Spleen (tissue), 11 donors: ENCODE measurements around the gene ABHD16B. TPM values are rescaled to one million over a fixed set of nuclear protein-coding genes. Genes with fewer than 3 reads are reported as not detected.

Experiments
- DNase-seq: peaks from one replicate; pipeline ENCODE4 v3.0.0-alpha.2; 2020
- H3K27ac ChIP-seq, 8 donors: fragments of 200-600 bp; sonication (generic) in 7 of 8; 1 replicate in 4 of 8; 2 replicates in 4 of 8; pipeline versions ENCODE4 v1.5.0 to v1.8.0; 2016 to 2021; ENCODE audit warnings: inconsistent platforms in 4 of 8, mild to moderate bottlenecking in 4 of 8, moderate library complexity in 1 of 8
- H3K27me3 ChIP-seq, 7 donors: fragments of 200-600 bp; sonication (generic) in 6 of 7; replicated peaks in 1 of 7; 1 replicate in 4 of 7; 2 replicates in 3 of 7; pipeline versions ENCODE4 v1.5.0 to v1.8.0; 2016 to 2021; ENCODE audit warnings: inconsistent platforms in 3 of 7, mild to moderate bottlenecking in 1 of 7
- H3K36me3 ChIP-seq, 6 donors: fragments of 200-600 bp; sonication (generic) in 5 of 6; 1 replicate in 4 of 6; 2 replicates in 2 of 6; pipeline versions ENCODE4 v1.5.0 to v1.8.0; 2016 to 2021; ENCODE audit warnings: inconsistent platforms in 2 of 6
- H3K4me1 ChIP-seq, 6 donors: fragments of 200-600 bp; sonication (generic) in 5 of 6; 1 replicate in 3 of 6; 2 replicates in 3 of 6; pipeline versions ENCODE4 v1.5.0 to v1.8.0; 2016 to 2021; ENCODE audit warnings: inconsistent platforms in 3 of 6
- H3K4me3 ChIP-seq, 8 donors: fragments of 200-600 bp; sonication (generic) in 7 of 8; 1 replicate in 4 of 8; 2 replicates in 4 of 8; pipeline versions ENCODE4 v1.5.0 to v1.8.0; 2016 to 2021; ENCODE audit warnings: inconsistent platforms in 4 of 8, mild to moderate bottlenecking in 4 of 8, moderate library complexity in 2 of 8
- H3K9me3 ChIP-seq, 8 donors: fragments of 200-600 bp; sonication (generic) in 7 of 8; 1 replicate in 4 of 8; 2 replicates in 4 of 8; pipeline versions ENCODE4 v1.5.0 to v1.8.0; 2016 to 2021; ENCODE audit warnings: inconsistent platforms in 4 of 8
- CTCF ChIP-seq, 11 experiments: fragments of 200-600 bp in 7 of 11; fragments of 450-650 bp in 4 of 11; sonication (generic) in 4 of 11; IDR thresholded peaks in 8 of 11; conservative IDR thresholded peaks in 3 of 11; 1 replicate in 7 of 11; 2 replicates in 4 of 11; pipeline versions ENCODE4 v1.4.0 to v1.8.0; 2016 to 2021; ENCODE audit warnings: antibody characterized with exemption in 11 of 11, inconsistent platforms in 4 of 11, mild to moderate bottlenecking in 1 of 11
- POLR2A ChIP-seq, 3 donors: fragments of 450-650 bp; IDR thresholded peaks; one replicate each; pipeline ENCODE4 v1.5.1; 2017; ENCODE audit warnings: antibody characterized with exemption in 3 of 3, mild to moderate bottlenecking in 1 of 3
- POLR2AphosphoS5 ChIP-seq, 3 donors: sonication (generic); formaldehyde crosslinking; IDR thresholded peaks; one replicate each; pipeline ENCODE4 v1.5.1; 2017; ENCODE audit warnings: antibody characterized with exemption in 3 of 3
- WGBS, 5 donors: extraction: QIAGEN DNeasy Blood & Tissue Kit in 3 of 5; methylation state at CpG; one replicate each; pipeline versions ENCODE4 v1.1.5 to v1.1.7; 2013 to 2018; 5-methylcytosine and 5-hydroxymethylcytosine counted together
- intact Hi-C: fragments of 100-400 bp; cut with DNase I; formaldehyde crosslinking; loops from one replicate; pipeline ENCODE4 v1.15.0; 2023; ENCODE audit warnings: low total_unique reads
- polyA plus RNA-seq, 3 donors: library from polyadenylated mRNA; stranded (reverse); fragments of 200-250 nt; gene quantifications; one replicate each; pipeline ENCODE4 v1.2.1, GENCODE V29; 2013
- total RNA-seq, 7 donors: library from RNA; depleted of rRNA in 3 of 7; stranded (reverse); fragments of >200 nt in 3 of 7; fragmentation: NEBNext Ultra II Directional in 4 of 7; extraction: Animal tissue kit (Norgen Biotek cat#: 25700) in 4 of 7; gene quantifications; one replicate each; pipeline versions ENCODE4 v1.1.0 to v1.2.1, GENCODE V29; 2016 to 2021
- donor health status: healthy with polysubstance abuse.
- donor health status: DM: no; HTN: no; CAD: no; lungs with moderate emphysema.
- donor health status: DM: no; HTN: no; CAD: no.
- donor health status: Bipolar disorder and iron deficiency.
- donor health status: healthy.
- donor health status: DM: no; HTN: no; CAD: no.
- donor health status: DM: yes; HTN: yes; CAD: no.

Gene ABHD16B
- total and polyA plus RNA-seq, 10 donors = 0.49 to 0.86 (median 0.57) TPM; not detected in 7

- H3K27me3 ChIP-seq = peaks cover 0 to 54% (median 15%) of the 10 kb centered on the region in 7 donors
- no peaks in the 10 kb centered on the region for H3K36me3 ChIP-seq
- 8 to 23% (median 18%) methylated on average over 9 of the region's 9 CpGs for WGBS, 5 donors
- no peak overlapping the region for H3K4me3 ChIP-seq
- no peaks in the 10 kb centered on the region for H3K9me3 ChIP-seq
- no peak for TF ChIP-seq POLR2A (IDR thresholded peaks at IDR 0.05)
- peak; percentile 26 to 58 (median 45) for TF ChIP-seq POLR2AphosphoS5 (IDR thresholded peaks at IDR 0.05)
- TF ChIP-seq CTCF (IDR thresholded peaks at IDR 0.05 in 8 of 11, conservative IDR thresholded peaks at IDR 0.05 in 3 of 11) = no peak
- intact Hi-C loops = no loop called here
- H3K27ac ChIP-seq = peak overlapping the region in 2 of 8 donors; percentile 5 to 82
- H3K4me1 ChIP-seq = peaks cover 18 to 63% (median 48%) of the 10 kb centered on the region in 6 donors
- no peak for DNase-seq
Observed at GRCh38 chr20:63842258-63842657, 19.0 kb upstream of the ABHD16B start.

GRCh38 chr20:63843222-63843621 is 18.1 kb upstream of the ABHD16B start:
- DNase-seq = no peak
- H3K4me1 ChIP-seq = peaks cover 18 to 68% (median 56%) of the 10 kb centered on the region in 6 donors
- intact Hi-C loops = no loop called here
- no peak overlapping the region for H3K4me3 ChIP-seq
- TF ChIP-seq POLR2A (IDR thresholded peaks at IDR 0.05) (no peak), CTCF (IDR thresholded peaks at IDR 0.05 in 8 of 11, conservative IDR thresholded peaks at IDR 0.05 in 3 of 11) (no peak), POLR2AphosphoS5 (IDR thresholded peaks at IDR 0.05) (no peak)
- 75 to 81% (median 80%) methylated on average over 4 to 12 of the region's 12 CpGs for WGBS, 5 donors
- no peaks in the 10 kb centered on the region for H3K9me3 ChIP-seq
- H3K27ac ChIP-seq = peak overlapping the region in 5 of 8 donors; percentile 78 to 86 (median 79)
- no peaks in the 10 kb centered on the region for H3K36me3 ChIP-seq
- H3K27me3 ChIP-seq = peaks cover 0 to 64% (median 18%) of the 10 kb centered on the region in 7 donors

GRCh38 chr20:63843778-63844177 is 17.5 kb upstream of the ABHD16B start:
- DNase-seq = peak; percentile 75
- WGBS, 5 donors = 6 to 26% (median 23%) methylated on average over 15 to 16 of the region's 16 CpGs
- H3K27me3 ChIP-seq = peaks cover 0 to 70% (median 18%) of the 10 kb centered on the region in 7 donors
- TF ChIP-seq POLR2AphosphoS5 (IDR thresholded peaks at IDR 0.05) (no peak), CTCF (IDR thresholded peaks at IDR 0.05 in 8 of 11, conservative IDR thresholded peaks at IDR 0.05 in 3 of 11) (no peak)
- H3K9me3 ChIP-seq = no peaks in the 10 kb centered on the region
- H3K36me3 ChIP-seq = no peaks in the 10 kb centered on the region
- H3K27ac ChIP-seq = peak overlapping the region in 6 of 8 donors; percentile 32 to 86 (median 78)
- no peak overlapping the region for H3K4me3 ChIP-seq
- intact Hi-C loops = no loop called here
- peaks cover 18 to 72% (median 57%) of the 10 kb centered on the region in 6 donors for H3K4me1 ChIP-seq

GRCh38 chr20:63844511-63844991 is 16.7 kb upstream of the ABHD16B start:
- peak; percentile 74 for DNase-seq
- Histone ChIP-seq H3K4me3 (no peak overlapping the region), H3K9me3 (no peaks in the 10 kb centered on the region), H3K27ac (peak overlapping the region in 7 of 8 donors; percentile 32 to 86 (median 78)), H3K27me3 (peaks cover 0 to 74% (median 18%) of the 10 kb centered on the region in 7 donors), H3K4me1 (peaks cover 18 to 72% (median 57%) of the 10 kb centered on the region in 6 donors), H3K36me3 (no peaks in the 10 kb centered on the region)
- intact Hi-C loops = no loop called here
- no peak for TF ChIP-seq POLR2A (IDR thresholded peaks at IDR 0.05)
- TF ChIP-seq CTCF (IDR thresholded peaks at IDR 0.05 in 8 of 11, conservative IDR thresholded peaks at IDR 0.05 in 3 of 11) = no peak
- TF ChIP-seq POLR2AphosphoS5 (IDR thresholded peaks at IDR 0.05) = peak; percentile 49 to 73 (median 72)
- 8 to 24% (median 16%) methylated on average over 7 to 9 of the region's 9 CpGs for WGBS, 5 donors
